GM18907 (cell line): ENCODE measurements around the gene OSBPL7.

Experiments
- ATAC-seq: cut with Tn5 transposase; IDR thresholded peaks from one replicate; pipeline ENCODE4 v1.9.1; 2021; ENCODE audit warnings: mild to moderate bottlenecking, moderate library complexity; ENCODE audit not compliant: unreplicated experiment

Gene OSBPL7

DNA sequence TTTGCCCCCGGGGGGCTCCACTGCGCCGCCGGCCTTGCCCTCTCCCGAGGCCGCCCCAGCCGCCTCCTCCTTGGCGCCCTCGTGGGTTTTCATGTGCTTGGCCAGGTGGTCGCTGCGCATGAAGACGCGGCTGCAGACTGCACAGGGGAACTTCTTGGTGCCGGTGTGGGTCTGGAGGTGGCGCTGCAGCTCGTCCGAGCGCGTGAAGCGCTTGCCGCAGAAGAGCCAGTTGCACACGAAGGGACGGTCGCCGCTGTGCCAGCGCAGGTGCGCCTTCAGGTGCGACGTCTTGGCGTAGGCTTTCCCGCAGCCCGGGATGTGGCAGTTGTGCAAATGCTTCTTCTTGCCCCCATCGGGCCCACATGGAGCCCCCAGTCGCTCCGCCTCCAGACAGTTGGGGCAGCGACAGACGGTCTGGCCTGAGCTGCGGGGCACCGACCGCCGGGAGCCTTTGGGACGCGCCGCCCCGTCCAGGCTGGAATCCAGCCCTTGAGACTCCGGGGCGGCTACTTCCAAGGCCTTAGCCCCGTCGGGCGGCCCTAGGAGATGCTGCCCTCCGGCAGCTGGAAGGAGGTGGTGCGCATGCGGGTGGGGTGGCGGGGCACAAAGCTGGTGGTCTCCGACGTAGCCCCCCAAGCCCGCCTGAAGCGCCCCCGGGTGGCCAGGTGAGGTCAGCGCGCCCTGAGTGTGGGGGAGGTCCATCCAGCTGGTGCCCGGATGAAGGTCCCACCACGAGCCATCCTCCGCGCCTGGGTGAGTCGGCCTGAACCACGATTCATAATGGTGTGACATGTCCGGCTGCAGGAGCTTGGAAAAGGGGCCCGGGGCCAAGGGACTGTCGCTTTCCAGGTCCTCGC is 26.0 kb upstream of the OSBPL7 start:
- ATAC-seq, result no peak

DNA sequence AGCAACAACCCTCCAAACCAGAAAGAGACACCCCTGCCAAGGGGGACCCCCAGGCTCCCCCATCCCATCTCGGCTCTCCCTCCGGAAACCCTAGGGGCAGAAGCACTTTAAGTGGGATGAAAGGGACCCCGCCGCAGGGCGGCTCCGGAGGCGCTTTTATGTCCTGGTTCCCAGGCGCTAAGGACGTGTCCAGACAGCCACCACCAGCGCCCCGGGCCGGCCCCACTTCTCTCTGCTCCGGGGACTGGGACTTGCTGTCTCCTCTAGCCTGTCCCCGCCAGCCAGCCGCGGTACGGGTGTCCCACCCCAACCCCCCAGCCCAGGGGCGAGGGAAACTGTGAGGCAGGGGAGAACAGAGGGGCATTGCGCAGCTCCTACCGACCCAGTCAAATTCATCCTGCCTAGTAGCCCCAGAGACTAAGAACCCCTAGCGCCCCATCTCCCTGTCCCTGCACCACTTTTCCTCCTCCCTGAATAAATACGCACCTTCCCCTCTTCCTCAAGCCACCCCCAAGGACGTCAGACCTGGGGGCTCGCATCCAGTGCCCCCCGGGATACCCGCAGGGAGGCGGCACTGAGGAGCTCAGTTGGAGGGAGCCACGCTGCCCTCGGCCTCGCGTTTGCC is 25.2 kb upstream of the OSBPL7 start:
- ATAC-seq, result no peak

DNA sequence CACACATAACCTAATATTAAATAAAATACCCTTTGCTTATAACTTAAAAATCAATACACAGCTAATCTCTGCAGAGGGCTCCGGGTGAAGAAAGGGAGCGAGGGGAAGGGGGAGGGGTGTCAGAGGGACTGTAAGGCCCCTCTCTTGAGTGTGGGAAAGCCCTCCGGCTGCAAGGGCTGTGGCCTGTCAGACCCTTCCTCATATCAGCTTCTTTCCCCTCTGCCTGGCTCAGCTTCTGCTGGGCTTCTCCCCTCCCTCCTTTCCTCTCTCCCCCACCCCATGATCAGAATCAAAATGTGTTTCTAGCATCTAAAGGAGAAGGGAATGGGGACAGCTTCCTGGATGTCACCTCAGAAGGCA is 24.1 kb upstream of the OSBPL7 start:
- ATAC-seq, result no peak

DNA sequence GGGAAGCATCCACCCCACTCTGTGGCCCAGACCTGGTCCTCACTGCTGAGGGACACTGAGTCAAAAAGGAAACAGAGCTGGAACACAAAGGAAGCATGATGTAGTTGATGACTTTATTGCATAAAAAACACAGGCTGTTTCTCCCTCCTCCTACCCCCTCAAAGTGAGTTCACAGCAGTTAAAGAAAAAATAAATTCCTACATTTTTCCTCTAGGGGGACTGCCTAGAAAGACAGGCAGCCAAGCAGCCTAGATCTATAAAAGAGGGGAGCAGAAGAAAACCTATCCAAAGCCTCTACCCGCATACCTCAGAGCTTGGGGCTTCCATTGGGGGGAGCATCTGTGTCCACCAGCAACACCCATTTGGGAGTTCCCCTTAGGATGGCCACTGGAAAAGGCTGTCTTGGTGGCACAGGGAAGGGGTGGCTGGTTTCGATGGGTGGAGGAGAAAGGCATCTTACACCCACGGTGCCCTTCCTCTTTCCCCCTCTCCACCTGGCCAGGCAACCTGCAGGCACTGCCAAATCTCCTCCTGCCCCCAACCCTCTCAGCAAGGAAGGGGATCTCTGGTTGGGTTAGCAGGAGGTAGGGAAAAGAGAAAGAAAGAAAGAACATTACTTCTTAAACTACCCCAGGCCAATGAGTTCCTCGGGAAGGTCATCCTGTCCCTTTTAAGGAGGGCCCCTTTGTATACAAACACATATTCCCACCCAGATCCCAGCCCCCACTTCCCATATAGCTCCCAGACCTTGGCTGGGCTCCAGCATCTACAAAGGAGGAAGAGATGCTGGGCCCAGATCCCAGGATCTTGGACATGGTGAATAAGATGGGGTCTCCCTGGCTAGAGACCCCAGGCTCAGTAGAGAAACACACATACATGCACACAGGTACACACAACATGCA is 23.5 kb upstream of the OSBPL7 start:
- ATAC-seq, result no peak

DNA sequence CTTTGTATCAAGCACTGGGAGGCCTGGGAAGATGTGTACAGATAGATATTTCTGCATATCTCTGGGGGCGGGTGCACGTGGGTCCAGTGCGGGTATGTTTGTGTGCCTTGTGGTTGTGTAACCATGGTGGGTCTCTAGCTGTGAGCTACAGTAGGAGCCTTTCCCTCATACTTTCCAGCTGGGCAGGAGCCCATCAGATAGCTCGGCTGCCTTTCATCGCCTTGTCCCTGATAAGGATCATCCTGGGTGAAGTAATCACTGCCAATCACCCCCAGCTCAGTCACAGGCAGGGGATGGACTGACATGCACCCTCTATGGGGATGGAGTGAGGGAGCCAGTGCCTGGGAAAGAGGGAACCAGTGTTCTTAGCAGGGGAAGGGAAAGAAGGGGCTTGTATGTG is 22.6 kb upstream of the OSBPL7 start:
- no peak for ATAC-seq

DNA sequence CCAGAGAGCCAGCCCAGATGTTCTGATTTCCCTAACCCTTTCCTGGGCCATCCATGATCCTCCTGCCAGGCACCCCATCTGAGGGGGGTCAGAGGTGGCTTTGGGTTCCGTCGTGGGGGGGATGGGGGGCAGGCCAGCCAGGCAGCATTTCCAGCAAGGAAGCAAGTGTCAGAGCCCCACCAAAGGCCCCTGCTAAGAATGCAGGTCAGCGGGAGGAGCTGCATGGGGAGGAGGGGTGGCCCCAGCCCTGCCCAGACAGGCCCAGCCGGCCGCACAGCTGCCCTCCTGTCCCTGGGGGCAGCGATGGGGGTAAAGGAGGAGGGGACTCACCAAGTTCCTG is 21.8 kb upstream of the OSBPL7 start:
- ATAC-seq, result no peak

DNA sequence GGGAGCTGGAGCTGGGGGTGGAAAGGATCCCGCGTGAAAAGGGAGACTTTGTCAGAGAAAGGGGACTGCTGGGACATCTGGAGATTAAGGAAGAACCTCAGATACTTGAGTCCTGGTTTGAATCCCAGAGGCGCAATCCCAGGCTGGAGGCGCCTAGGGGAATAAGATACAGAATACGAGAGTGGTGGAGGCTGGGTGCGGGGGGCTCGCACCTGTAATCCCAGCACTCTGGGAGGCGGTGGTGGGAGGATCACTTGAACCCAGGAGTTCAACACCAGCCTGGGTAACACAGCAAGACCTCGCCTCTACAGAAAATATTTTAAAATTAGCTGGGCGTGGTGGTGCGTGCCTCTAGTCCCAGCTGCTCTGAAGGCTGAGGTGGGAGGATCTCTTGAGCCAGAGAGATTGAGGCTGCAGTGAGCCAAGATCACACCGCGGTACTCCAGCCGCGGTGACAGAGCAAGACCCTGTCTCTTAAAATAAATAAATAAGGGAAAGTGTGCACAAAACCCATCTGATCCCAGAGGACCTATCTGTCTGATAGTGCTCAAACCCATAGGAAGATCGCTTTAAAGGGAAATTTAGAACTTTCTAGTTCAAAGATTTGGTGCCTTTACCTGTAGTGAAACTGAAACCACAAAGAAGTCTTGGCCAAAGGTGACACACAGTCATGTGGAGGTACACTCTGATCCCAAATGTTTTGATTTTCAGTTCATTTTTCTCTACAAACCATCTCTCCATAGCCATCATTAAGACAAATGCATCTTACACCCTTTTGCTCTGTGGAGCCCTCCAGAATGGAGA is 20.1 kb upstream of the OSBPL7 start:
- ATAC-seq, result no peak

DNA sequence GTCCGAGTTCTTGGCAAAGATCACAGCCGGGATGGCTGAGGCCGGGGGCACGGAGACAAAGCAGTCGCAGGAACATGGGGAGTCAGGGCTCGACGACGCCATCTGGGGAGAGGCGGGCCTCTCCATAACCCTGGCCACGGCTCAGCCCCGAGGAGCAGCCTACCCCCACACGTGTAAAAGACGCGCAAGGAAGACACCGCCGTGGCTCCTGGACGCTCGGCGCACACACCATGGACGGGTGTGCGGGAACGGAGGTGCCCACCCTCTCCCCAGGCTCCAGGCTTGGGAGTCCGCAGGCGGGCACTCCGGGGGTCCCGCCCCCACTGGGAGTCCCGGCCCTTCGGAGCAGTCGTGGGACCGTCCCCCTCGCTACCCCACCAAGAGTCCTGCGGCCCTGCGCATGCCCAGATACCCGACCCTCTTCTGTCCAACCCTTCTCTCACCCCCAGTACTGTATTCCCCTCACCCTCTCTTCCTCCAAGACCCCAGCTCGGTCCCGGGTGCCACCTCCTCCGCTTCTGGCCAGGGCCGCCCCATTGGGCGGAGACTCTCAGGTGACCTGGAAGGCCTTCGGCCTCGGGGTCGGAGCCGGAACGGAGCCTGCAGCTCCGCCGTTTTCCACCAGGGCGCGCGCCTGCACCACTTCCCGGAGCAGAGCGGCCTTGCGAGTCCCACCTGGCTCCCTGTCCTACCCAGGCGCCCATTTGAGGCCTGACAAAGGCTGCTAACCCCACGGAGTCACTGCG is 19.3 kb upstream of the OSBPL7 start, which contains the start of gene SCRN2:
TSS of gene SCRN2 (minus strand) at position 532 of the 746 bp plus-strand sequence. CDS start at position 102, 430 bp downstream.
- peak; percentile 85 for ATAC-seq

DNA sequence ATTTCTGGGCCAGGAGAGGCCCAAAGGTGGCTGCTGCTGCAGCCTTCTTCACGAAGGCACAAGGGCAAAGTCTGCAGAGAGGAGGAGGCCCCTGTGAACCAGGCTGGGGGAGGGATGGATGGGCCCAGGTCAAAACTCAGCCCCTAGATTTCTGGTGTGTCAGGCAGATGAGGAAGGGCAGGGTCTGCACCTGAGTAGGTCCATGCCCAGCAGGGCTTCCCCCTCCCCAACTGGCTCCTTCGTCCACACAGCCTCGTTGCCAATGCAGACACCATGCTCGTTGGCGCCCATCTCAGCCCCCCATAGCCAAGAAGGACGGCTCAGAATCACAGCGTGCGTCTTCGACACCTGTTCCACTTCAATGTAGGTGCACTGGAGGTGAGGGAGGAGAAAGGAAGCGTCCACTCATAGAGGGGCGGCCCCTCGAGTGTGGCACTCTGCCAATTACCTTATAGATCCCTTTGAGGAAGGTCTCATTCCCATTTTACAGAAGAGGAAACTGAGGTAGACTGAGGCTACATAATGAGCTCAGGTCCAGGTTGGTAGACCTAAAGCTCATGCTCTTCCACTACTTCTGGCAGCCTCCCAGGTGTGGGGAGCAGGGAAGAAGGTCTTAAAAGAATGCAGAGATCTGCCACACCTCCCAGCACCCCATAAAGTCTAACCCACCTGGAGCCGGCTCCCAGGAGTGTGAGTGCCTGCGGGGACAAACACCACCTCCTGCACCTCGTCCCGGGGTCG is 18.6 kb upstream of the OSBPL7 start:
- ATAC-seq, result no peak

DNA sequence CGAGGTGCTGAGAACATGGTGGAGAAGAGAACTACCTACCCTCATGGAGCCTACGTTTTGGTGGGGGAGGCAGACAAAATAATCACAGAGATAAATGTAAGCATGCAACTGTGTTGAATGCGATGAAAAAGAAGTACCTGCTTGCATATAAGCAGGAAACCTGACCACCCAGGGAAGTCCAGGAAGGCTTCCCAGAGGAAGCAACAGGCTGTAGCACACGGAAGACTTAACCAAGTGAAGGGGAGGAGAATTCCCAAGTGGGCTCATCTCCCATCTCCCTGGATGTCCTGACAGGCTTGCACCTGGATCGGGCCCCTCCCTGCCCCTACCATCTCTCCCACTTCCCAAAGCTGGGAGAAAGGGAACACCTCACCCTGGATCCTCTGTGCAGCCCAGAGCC is 17.5 kb upstream of the OSBPL7 start:
- no peak for ATAC-seq

DNA sequence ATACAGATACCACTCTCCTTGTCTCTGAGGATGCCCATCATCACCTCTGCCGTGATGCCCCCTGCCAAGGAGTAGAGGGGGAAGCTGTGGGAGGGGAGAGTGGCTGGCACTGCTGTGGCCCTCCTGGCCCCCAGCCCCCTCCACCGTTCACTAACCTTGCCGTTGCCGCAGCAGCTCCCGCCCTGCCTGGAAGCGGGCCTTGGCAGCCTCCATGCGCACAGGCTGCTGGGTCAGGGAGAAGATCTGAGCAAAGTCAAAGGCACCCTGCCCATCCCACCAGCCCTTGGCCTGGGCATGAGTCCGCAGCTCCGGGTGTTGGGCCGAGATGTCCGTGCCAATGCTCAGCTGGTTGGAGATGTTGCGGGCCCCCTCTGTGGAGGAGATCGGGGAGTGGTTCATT is 17.0 kb upstream of the OSBPL7 start:
- no peak for ATAC-seq

DNA sequence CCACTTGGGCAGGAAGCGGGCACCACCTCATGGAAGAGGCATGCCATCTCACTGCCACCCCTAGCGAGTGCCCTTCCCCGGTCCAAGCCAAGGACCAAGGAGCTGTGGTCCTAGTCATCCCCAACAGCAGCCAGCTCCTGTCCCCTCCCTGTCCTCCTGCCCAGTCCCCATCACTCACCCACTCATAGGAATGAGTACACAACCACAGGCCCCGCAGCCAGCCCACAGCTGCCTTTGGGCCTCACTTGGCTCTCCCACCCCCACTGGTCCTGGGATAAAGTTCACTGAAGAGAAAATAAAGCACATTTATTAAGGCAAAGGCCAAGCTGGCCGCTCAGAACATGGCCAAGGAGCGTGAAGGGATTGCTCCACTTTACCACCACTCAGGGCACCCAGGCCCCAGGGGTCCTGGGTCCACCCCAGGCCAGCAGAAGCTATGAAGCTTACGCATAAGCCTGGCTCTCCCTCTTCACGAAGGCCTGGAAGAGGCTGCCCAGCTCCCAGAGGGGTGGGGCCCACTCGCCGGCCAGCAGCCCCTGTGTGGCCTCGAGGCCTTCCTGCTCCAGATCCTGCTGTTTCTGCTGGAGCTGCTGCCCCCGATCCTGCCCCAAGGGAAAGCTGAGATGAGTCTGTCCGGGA is 15.9 kb upstream of the OSBPL7 start:
- no peak for ATAC-seq

DNA sequence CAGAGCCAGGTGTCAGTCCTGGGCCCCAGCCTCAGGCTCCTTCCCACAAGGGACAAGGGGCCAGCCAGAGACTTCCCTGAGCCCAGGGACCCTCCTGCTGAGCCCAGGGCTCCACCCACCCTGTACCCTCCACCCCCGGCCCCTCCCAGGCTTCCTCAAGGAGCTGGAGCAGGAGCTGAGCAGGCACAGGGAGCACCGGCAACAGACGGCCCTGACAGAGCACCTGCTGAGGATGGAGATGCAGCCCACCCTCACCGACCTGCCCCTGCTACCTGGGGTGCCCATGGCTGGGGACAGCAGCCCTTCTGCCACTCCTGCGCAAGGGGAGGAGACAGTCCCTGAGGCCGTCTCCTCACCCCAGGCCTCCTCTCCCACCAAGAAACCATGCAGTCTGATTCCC is 15.0 kb upstream of the OSBPL7 start:
- no peak for ATAC-seq

DNA sequence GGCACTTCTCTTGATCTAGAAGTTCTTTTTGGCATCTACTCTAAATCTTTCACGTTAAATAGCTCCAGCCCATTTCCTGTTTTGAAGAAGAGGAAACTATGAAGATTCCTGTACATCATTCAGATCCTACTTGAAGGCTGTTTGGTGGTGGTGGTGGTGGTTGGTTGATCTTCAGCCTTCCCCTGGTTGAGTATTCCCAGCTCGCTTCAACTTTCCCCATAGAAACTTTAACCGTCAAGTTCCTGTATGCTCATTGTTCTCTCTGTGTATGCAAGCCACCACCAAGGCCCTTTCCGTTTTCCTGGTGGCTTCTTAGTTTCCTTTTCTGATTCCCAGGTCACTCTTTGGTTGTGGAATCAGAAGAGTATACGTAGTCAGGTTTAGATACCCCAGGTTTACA is 13.2 kb upstream of the OSBPL7 start:
- ATAC-seq, result no peak

DNA sequence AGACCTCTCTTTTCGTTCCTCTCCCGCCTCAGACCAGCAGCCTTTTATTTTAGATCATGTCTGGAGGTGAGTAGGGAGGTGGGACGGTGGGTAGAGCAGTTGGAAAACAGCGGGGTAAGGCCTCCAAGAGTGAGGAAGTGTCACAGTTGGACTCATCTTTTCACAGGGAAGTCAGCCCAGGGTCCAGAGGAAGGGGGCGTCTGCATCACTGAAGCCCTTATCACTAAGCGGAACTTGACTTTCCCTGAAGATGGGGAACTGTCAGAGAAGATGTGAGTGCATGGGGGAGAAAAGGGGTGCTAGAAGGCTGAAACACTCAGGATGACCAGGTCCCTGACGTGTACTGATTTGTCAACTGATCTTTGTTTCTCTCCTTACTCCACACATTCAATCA is 10.3 kb upstream of the OSBPL7 start:
- ATAC-seq, result peak; percentile 10

DNA sequence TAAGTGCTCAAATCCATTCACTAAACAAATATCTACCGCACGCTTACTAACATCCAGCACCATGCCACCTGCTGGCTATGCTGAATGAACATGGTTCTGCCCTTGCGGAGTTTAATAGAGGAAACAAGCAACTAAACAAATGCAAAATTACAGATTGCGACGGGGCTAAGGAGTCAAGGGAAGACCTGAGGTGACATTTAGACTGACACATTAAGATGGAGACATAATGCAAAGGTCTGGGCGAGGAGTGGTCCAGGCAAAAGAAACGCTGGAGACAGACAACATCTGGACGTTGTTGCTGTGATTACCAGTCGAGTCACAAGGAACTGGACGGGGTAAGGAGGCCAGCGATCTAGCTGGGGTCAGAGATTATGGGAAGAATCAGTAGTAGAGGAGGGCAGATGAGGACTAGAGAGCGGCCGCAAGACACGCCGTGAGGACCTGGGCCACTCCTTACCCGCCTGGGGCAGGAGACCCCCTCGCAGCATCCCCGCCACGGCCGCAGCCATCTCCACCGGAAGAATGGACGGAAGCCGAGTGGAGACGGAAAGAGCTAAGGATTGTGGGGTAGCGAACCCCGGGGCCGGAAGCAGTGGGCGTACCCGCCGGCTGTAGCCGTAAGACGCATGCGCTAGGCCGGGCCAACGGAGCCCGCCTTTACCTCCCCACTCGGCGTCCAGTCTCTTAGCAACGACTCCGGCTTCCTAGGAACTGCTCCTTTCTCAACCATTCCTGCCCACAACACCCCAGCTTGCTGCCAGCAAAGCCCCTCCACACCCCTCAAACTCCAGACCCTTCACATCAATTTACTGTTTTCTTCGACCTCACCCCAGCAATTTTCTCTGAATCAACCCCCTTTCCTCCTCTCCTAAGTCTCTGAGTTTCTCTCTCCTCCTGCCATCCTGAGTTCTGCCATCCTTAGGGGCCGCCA is 9.7 kb upstream of the OSBPL7 start, which contains the start of the genes LRRC46 and MRPL10:
TSS of gene LRRC46 (plus strand) at position 668 of the 931 bp plus-strand sequence. CDS start 320 bp downstream, outside the sequence.
TSS of gene MRPL10 (minus strand) at position 539 of the 931 bp plus-strand sequence. CDS start at position 509, 30 bp downstream.
- peak; percentile 80 for ATAC-seq

DNA sequence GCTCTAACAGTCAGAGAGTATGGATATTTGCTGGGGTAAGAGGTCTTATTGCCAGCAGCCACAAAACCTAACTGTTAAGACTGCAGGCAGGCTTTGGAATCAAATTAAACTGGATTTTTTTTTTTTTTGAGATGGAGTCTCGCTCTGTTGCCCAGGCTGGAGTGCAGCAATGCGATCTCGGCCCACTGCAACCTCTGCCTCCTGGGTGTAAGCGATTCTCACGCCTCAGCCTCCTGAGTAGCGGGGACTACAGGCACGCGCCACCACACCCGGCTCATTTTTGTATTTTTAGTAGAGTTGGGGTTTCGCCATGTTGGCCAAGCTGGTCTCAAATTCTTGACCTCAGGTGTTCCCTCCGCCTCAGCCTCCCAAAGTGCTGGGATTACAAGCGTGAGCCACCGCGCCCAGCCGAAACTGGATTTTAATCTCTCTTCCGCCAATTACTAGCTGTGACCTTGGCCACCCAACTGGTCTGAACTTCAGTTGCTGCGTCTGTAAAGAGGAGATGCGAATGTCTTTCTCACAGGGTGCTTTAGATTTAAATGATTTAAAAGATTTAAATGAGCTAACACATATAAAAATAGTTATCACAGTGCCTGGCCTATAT is 8.9 kb upstream of the OSBPL7 start:
- no peak for ATAC-seq
